Epithelial cell of proximal tubule (primary cell): ENCODE data around the gene ZFHX3. TPM values are rescaled to one million over a fixed set of nuclear protein-coding genes. Genes with fewer than 3 reads are reported as not detected.
"Not testable (repeated sequence)": the region's sequence is repeated elsewhere in the genome, so short reads cannot be mapped to it uniquely, and the experiment has no call there.

Source experiments
- DNase-seq: peaks from one replicate; pipeline ENCODE4 v3.0.0-alpha.2; 2011; ENCODE audit warnings: low read depth
- H3K4me3 ChIP-seq: 2 replicates; pipeline ENCODE4 v1.5.1; 2011; ENCODE audit warnings: low read depth, mild to moderate bottlenecking, low read length
- CTCF ChIP-seq: conservative IDR thresholded peaks from 2 replicates; pipeline ENCODE4 v1.5.1; 2012; ENCODE audit warnings: low read depth, mild to moderate bottlenecking, low read length
- total RNA-seq: library from RNA; depleted of rRNA; stranded (reverse); fragments of >200 nt; gene quantifications from 2 replicates; pipeline ENCODE4 v1.2.3, GENCODE V29; 2015

The ZFHX3 gene
- total RNA-seq, 1 donor from 2014 or later = 9.6 TPM

- no peak overlapping the region for H3K4me3 ChIP-seq
- peak; percentile 93 for DNase-seq
- no peak for TF ChIP-seq CTCF
Observed at GRCh38 chr16:73015612-73016487, 32.1 kb downstream of the ZFHX3 start.

GRCh38 chr16:73014768-73015167 is 33.2 kb downstream of the ZFHX3 start:
- no peak overlapping the region for H3K4me3 ChIP-seq
- TF ChIP-seq CTCF = no peak
- no peak for DNase-seq

- no peak for TF ChIP-seq CTCF
- no peak overlapping the region for H3K4me3 ChIP-seq
Observed at GRCh38 chr16:73013974-73014373, 34.0 kb downstream of the ZFHX3 start.

GRCh38 chr16:73012341-73012740 is 35.6 kb downstream of the ZFHX3 start:
- no peak overlapping the region for H3K4me3 ChIP-seq
- no peak for DNase-seq
- no peak for TF ChIP-seq CTCF

More at GRCh38 chr16:73013974-73014373, 34.0 kb downstream of the ZFHX3 start:
- no peak for DNase-seq

GRCh38 chr16:73011926-73012325 is 36.0 kb downstream of the ZFHX3 start:
- DNase-seq = no peak
- H3K4me3 ChIP-seq = no peak overlapping the region
- TF ChIP-seq CTCF = no peak

GRCh38 chr16:73010150-73010676 is 37.7 kb downstream of the ZFHX3 start:
- DNase-seq = no peak
- no peak for TF ChIP-seq CTCF
- no peak overlapping the region for H3K4me3 ChIP-seq

GRCh38 chr16:73009710-73010109 is 38.2 kb downstream of the ZFHX3 start:
- H3K4me3 ChIP-seq, DNase-seq: not testable (repeated sequence)
